ENCODE results near the gene SUPV3L1.

Gene SUPV3L1

GRCh38 chr10:69225681-69226080 lies 45.6 kb downstream of the SUPV3L1 start:
- no peak for DNase-seq (ENCODE audit: low read depth)
- no peak overlapping the region for H3K4me3 ChIP-seq (ENCODE audit: low read depth, low read length)

- no peak overlapping the region for H3K4me3 ChIP-seq (ENCODE audit: low read depth, low read length)
- no peak for DNase-seq (ENCODE audit: low read depth)
These were observed 47.0 kb downstream of the SUPV3L1 start for GRCh38 chr10:69226919-69227450.

- DNase-seq (ENCODE audit: low read depth) = no peak
- no peak overlapping the region for H3K4me3 ChIP-seq (ENCODE audit: low read depth, low read length)
These were observed 48.1 kb downstream of the SUPV3L1 start for GRCh38 chr10:69228151-69228550.

- no peak for DNase-seq (ENCODE audit: low read depth)
- H3K4me3 ChIP-seq (ENCODE audit: low read depth, low read length) = no peak overlapping the region
These were observed 49.5 kb downstream of the SUPV3L1 start for GRCh38 chr10:69229616-69229916.

- no peak for DNase-seq (ENCODE audit: low read depth)
- H3K4me3 ChIP-seq (ENCODE audit: low read depth, low read length) = no peak overlapping the region
These were observed 50.1 kb downstream of the SUPV3L1 start for GRCh38 chr10:69230128-69230527.

GRCh38 chr10:69232252-69232651 lies 52.2 kb downstream of the SUPV3L1 start:
- H3K4me3 ChIP-seq (ENCODE audit: low read depth, low read length) = no peak overlapping the region
- peak; percentile 39 for DNase-seq (ENCODE audit: low read depth)

GRCh38 chr10:69232736-69233480 lies 52.9 kb downstream of the SUPV3L1 start:
- H3K4me3 ChIP-seq (ENCODE audit: low read depth, low read length) = no peak overlapping the region
- DNase-seq (ENCODE audit: low read depth) = peak; percentile 22

GRCh38 chr10:69234447-69234846 lies 54.4 kb downstream of the SUPV3L1 start:
- no peak for DNase-seq (ENCODE audit: low read depth)
- no peak overlapping the region for H3K4me3 ChIP-seq (ENCODE audit: low read depth, low read length)

- DNase-seq (ENCODE audit: low read depth) = peak; percentile 31
- no peak overlapping the region for H3K4me3 ChIP-seq (ENCODE audit: low read depth, low read length)
These were observed 57.6 kb downstream of the SUPV3L1 start for GRCh38 chr10:69237528-69238159.

- DNase-seq (ENCODE audit: low read depth) = no peak
- no peak overlapping the region for H3K4me3 ChIP-seq (ENCODE audit: low read depth, low read length)
These were observed 59.1 kb downstream of the SUPV3L1 start for GRCh38 chr10:69239136-69239535.

GRCh38 chr10:69239816-69240434 lies 59.9 kb downstream of the SUPV3L1 start:
- DNase-seq (ENCODE audit: low read depth) = no peak

GRCh38 chr10:69240455-69240854 lies 60.4 kb downstream of the SUPV3L1 start:
- no peak overlapping the region for H3K4me3 ChIP-seq (ENCODE audit: low read depth, low read length)
- no peak for DNase-seq (ENCODE audit: low read depth)

More at GRCh38 chr10:69239816-69240434, 59.9 kb downstream of the SUPV3L1 start:
- H3K4me3 ChIP-seq (ENCODE audit: low read depth, low read length) = no peak overlapping the region

- no peak for DNase-seq (ENCODE audit: low read depth)
- no peak overlapping the region for H3K4me3 ChIP-seq (ENCODE audit: low read depth, low read length)
These were observed 61.5 kb downstream of the SUPV3L1 start for GRCh38 chr10:69241575-69241974.

- DNase-seq (ENCODE audit: low read depth) = no peak
- no peak overlapping the region for H3K4me3 ChIP-seq (ENCODE audit: low read depth, low read length)
These were observed 62.2 kb downstream of the SUPV3L1 start for GRCh38 chr10:69242040-69242851.

- DNase-seq (ENCODE audit: low read depth) = no peak
- no peak overlapping the region for H3K4me3 ChIP-seq (ENCODE audit: low read depth, low read length)
These were observed 62.8 kb downstream of the SUPV3L1 start for GRCh38 chr10:69242852-69243212.

- DNase-seq (ENCODE audit: low read depth) = no peak
- H3K4me3 ChIP-seq (ENCODE audit: low read depth, low read length) = no peak overlapping the region
These were observed 63.8 kb downstream of the SUPV3L1 start for GRCh38 chr10:69243817-69244216.

GRCh38 chr10:69246036-69246435 lies 66.0 kb downstream of the SUPV3L1 start:
- no peak for DNase-seq (ENCODE audit: low read depth)
- no peak overlapping the region for H3K4me3 ChIP-seq (ENCODE audit: low read depth, low read length)

- no peak for DNase-seq (ENCODE audit: low read depth)
- H3K4me3 ChIP-seq (ENCODE audit: low read depth, low read length) = no peak overlapping the region
These were observed 66.7 kb downstream of the SUPV3L1 start for GRCh38 chr10:69246581-69247312.

GRCh38 chr10:69247313-69247710 lies 67.3 kb downstream of the SUPV3L1 start:
- DNase-seq (ENCODE audit: low read depth) = no peak
- no peak overlapping the region for H3K4me3 ChIP-seq (ENCODE audit: low read depth, low read length)

All from skeletal muscle cell (primary cell).